CD4-positive, alpha-beta T cell treated with Interleukin-21 for 1 hour (primary cell): Measurements from ENCODE around the gene SPACA7.

ENCODE experiments used
- DNase-seq: peaks from one replicate; pipeline ENCODE4 v3.0.0-alpha.2; 2020

Gene SPACA7

GRCh38 chr13:112467236-112467635, 91.1 kb downstream of the SPACA7 start:
- DNase-seq = no peak

- DNase-seq = no peak
Observed at GRCh38 chr13:112468069-112468468, 91.9 kb downstream of the SPACA7 start.

GRCh38 chr13:112469071-112469745, 93.1 kb downstream of the SPACA7 start:
- no peak for DNase-seq

GRCh38 chr13:112473818-112474217, 97.7 kb downstream of the SPACA7 start:
- DNase-seq = no peak

- DNase-seq = no peak
Observed at GRCh38 chr13:112474869-112475268, 98.7 kb downstream of the SPACA7 start.

- no peak for DNase-seq
Observed at GRCh38 chr13:112475889-112476288, 99.7 kb downstream of the SPACA7 start.

GRCh38 chr13:112477070-112477619, 101.0 kb downstream of the SPACA7 start:
- DNase-seq = no peak

GRCh38 chr13:112479389-112479788, 103.2 kb downstream of the SPACA7 start:
- no peak for DNase-seq

- DNase-seq = no peak
Observed at GRCh38 chr13:112481458-112481857, 105.3 kb downstream of the SPACA7 start.

- no peak for DNase-seq
Observed at GRCh38 chr13:112483299-112483698, 107.1 kb downstream of the SPACA7 start.
